IMR-90 (cell line): ENCODE data around the gene ARMS2. TPM values are rescaled to one million over a fixed set of nuclear protein-coding genes. Genes with fewer than 3 reads are reported as not detected.

ENCODE experiments used
- ATAC-seq: fragments of 200-7000 bp; cut with Tn5 transposase; 2 replicates; pipeline ENCODE4 v1.9.1; 2020; ENCODE audit warnings: low read depth, mild to moderate bottlenecking, moderate library complexity
- BruUV-seq: library from RNA; stranded (reverse); fragments of 400-500 nt; replicated peaks from 2 replicates; lab custom pipeline; 2021; lab: Mats Ljungman, UMichigan
- CTCF ChIA-PET: fragments of 300-600 bp; formaldehyde crosslinking; extraction: SDS; loops from one replicate; lab custom pipeline; 2021; ENCODE audit warnings: antibody characterized with exemption; lab: Yijun Ruan, JAX
- POLR2A ChIA-PET: fragments of 300-600 bp; sonication (Branson Sonifier 250); formaldehyde crosslinking; loops from one replicate; lab custom pipeline; 2022; ENCODE audit warnings: antibody characterized with exemption; ENCODE audit not compliant: unreplicated experiment; lab: Charles Lee
- DNase-seq: peaks from one replicate; pipeline ENCODE4 v3.0.0; 2013
- H2AFZ ChIP-seq: replicated peaks from 2 replicates; pipeline ENCODE3; 2013; ENCODE audit warnings: low read length, mild to moderate bottlenecking; ENCODE audit not compliant: poor library complexity
- H2AK5ac ChIP-seq: 2 replicates; pipeline ENCODE4 v1.6.1; 2013; ENCODE audit warnings: low read depth, low read length, inconsistent platforms
- H2AK9ac ChIP-seq: replicated peaks from 2 replicates; pipeline ENCODE3; 2013; ENCODE audit warnings: mild to moderate bottlenecking, low read depth, low read length, moderate library complexity; ENCODE audit not compliant: poor library complexity
- H2BK120ac ChIP-seq: 2 replicates; pipeline ENCODE4 v1.6.1; 2013; ENCODE audit warnings: low read depth, low read length, inconsistent platforms
- H2BK15ac ChIP-seq: 3 replicates; pipeline ENCODE4 v1.6.1; 2013; ENCODE audit warnings: low read depth, low read length, inconsistent platforms
- H2BK20ac ChIP-seq: 2 replicates; pipeline ENCODE4 v1.6.1; 2013; ENCODE audit warnings: low read depth, mild to moderate bottlenecking, inconsistent platforms, low read length, moderate library complexity
- H2BK5ac ChIP-seq: 2 replicates; pipeline ENCODE4 v1.6.1; 2013; ENCODE audit warnings: mild to moderate bottlenecking, low read depth, low read length, inconsistent platforms; ENCODE audit not compliant: poor library complexity, severe bottlenecking
- H3K14ac ChIP-seq: replicated peaks from 2 replicates; pipeline ENCODE4 v1.6.1; 2013; ENCODE audit warnings: low read depth, low read length, inconsistent platforms
- H3K18ac ChIP-seq: 2 replicates; pipeline ENCODE4 v1.6.1; 2013; ENCODE audit warnings: low read depth, low read length, control low read depth
- H3K23ac ChIP-seq: 2 replicates; pipeline ENCODE4 v1.6.1; 2013; ENCODE audit warnings: low read depth, low read length, inconsistent platforms
- H3K27ac ChIP-seq: 2 replicates; pipeline ENCODE4 v1.5.1; 2013; ENCODE audit warnings: mild to moderate bottlenecking, control low read depth, low read length; ENCODE audit not compliant: insufficient read depth
- H3K27me3 ChIP-seq: 2 replicates; pipeline ENCODE4 v1.6.1; 2013; ENCODE audit warnings: low read length; ENCODE audit not compliant: control insufficient read depth, insufficient read depth
- H3K36me3 ChIP-seq: 2 replicates; pipeline ENCODE4 v1.6.1; 2013; ENCODE audit warnings: low read length, mixed read lengths; ENCODE audit not compliant: control insufficient read depth, insufficient read depth
- H3K4ac ChIP-seq: 2 replicates; pipeline ENCODE4 v1.6.1; 2013; ENCODE audit warnings: low read depth, low read length, inconsistent platforms
- H3K4me1 ChIP-seq: 2 replicates; pipeline ENCODE4 v1.6.1; 2013; ENCODE audit warnings: low read length, mixed read lengths; ENCODE audit not compliant: control insufficient read depth, insufficient read depth
- H3K4me2 ChIP-seq: 2 replicates; pipeline ENCODE4 v1.6.1; 2013; ENCODE audit warnings: low read depth, mild to moderate bottlenecking, control low read depth, low read length, moderate library complexity
- H3K4me3 ChIP-seq: 2 replicates; pipeline ENCODE4 v1.5.1; 2013; ENCODE audit warnings: low read depth, mild to moderate bottlenecking, control low read depth, low read length, moderate library complexity; ENCODE audit not compliant: insufficient read depth
- H3K56ac ChIP-seq: 2 replicates; pipeline ENCODE4 v1.6.1; 2013; ENCODE audit warnings: low read length, inconsistent platforms; ENCODE audit not compliant: insufficient read depth; ENCODE audit errors: extremely low read depth
- H3K79me1 ChIP-seq, 2 experiments: 2 replicates each; pipeline ENCODE4 v1.6.1; 2013; ENCODE audit warnings: low read length in 2 of 2, inconsistent platforms in 1 of 2, low read depth in 1 of 2
- H3K9ac ChIP-seq: 2 replicates; pipeline ENCODE4 v1.6.1; 2013; ENCODE audit warnings: low read depth, low read length, control low read depth
- H3K9me1 ChIP-seq: 2 replicates; pipeline ENCODE4 v1.6.1; 2013; ENCODE audit warnings: low read length, inconsistent platforms; ENCODE audit not compliant: insufficient read depth
- H3K9me3 ChIP-seq: 2 replicates; pipeline ENCODE4 v1.6.1; 2013; ENCODE audit warnings: low read length; ENCODE audit not compliant: control insufficient read depth, insufficient read depth
- H4K20me1 ChIP-seq: 2 replicates; pipeline ENCODE4 v1.6.1; 2013; ENCODE audit warnings: low read length, inconsistent platforms; ENCODE audit not compliant: insufficient read depth
- H4K5ac ChIP-seq: 2 replicates; pipeline ENCODE4 v1.6.1; 2013; ENCODE audit warnings: mild to moderate bottlenecking, low read depth, low read length, control low read depth
- H4K8ac ChIP-seq, 2 experiments: 2 replicates each; pipeline ENCODE4 v1.6.1; 2013; ENCODE audit warnings: low read depth in 2 of 2, low read length in 2 of 2, control low read depth in 1 of 2, inconsistent platforms in 1 of 2
- H4K91ac ChIP-seq: 2 replicates; pipeline ENCODE4 v1.6.1; 2013; ENCODE audit warnings: low read depth, low read length, inconsistent platforms; ENCODE audit not compliant: insufficient read depth
- RCOR1 ChIP-seq: IDR thresholded peaks from 2 replicates; pipeline ENCODE4 v1.6.1; 2012; ENCODE audit warnings: mild to moderate bottlenecking, low read length, improper control_type of control experiment; ENCODE audit not compliant: insufficient replicate concordance
- RFX5 ChIP-seq: IDR thresholded peaks from 2 replicates; pipeline ENCODE4 v1.8.0; 2012; ENCODE audit warnings: low read depth, mild to moderate bottlenecking, low read length, moderate library complexity
- WGBS, 2 experiments: methylation state at CpG; one replicate each; pipeline versions ENCODE4 v1.1.5 to v1.1.7; 2013; ENCODE audit warnings: missing lambda C conversion rate in 2 of 2; ENCODE audit not compliant: insufficient read length in 1 of 2; ENCODE audit errors: extremely low coverage in 2 of 2; 5-methylcytosine and 5-hydroxymethylcytosine counted together
- dilution Hi-C: fragments of 300-500 bp; cut with HindIII; formaldehyde crosslinking; loops from one replicate; pipeline ENCODE4 v1.14.3; 2018; ENCODE audit warnings: low sequenced_read_pairs; ENCODE audit not compliant: unreplicated experiment
- in situ Hi-C: fragments of 300-500 bp; cut with MboI; formaldehyde crosslinking; loops from 3 replicates; pipeline ENCODE4 v1.14.3; 2019; ENCODE audit warnings: low sequenced_read_pairs, inconsistent platforms, mixed read lengths
- intact Hi-C: fragments of 100-400 bp; cut with micrococcal nuclease; formaldehyde crosslinking; loops from 2 replicates; pipeline ENCODE4 v1.10.0; 2022
- polyA plus RNA-seq, 3 experiments: library from polyadenylated mRNA; depleted of rRNA; stranded (reverse); fragments of >200 nt; gene quantifications; 2 replicates each; pipeline ENCODE4 v1.2.3, GENCODE V29; 2012; ENCODE audit warnings: low replicate concordance in 1 of 3
- total RNA-seq: library from RNA; depleted of rRNA; stranded (reverse); fragments of >200 nt; gene quantifications from 2 replicates; pipeline ENCODE4 v1.2.3, GENCODE V29; 2012

The ARMS2 gene
- total and polyA plus RNA-seq, 2 of the 4 experiments (the other 2 are of a cell fraction) = not detected

GRCh38 chr10:122492999-122493481 is 38.6 kb downstream of the ARMS2 start:
- no peak overlapping the region for H3K9ac ChIP-seq
- no peak overlapping the region for H2BK5ac ChIP-seq
- DNase-seq = peak; percentile 56
- peak; percentile 21; the same call in 1 of the 2 replicates for ATAC-seq
- intact Hi-C loops (no loop called here), in situ Hi-C loops (no loop called here), dilution Hi-C loops (no loop called here)
- no peak overlapping the region for H2AK9ac ChIP-seq
- H3K4ac ChIP-seq = no peak overlapping the region
- no peak overlapping the region for H4K91ac ChIP-seq
- no peak overlapping the region for H2BK120ac ChIP-seq
- no peaks in the 10 kb centered on the region for H3K79me1 ChIP-seq
- H3K9me1 ChIP-seq = peaks cover 3% of the 10 kb centered on the region
- H3K4me3 ChIP-seq = no peak overlapping the region
- H3K27me3 ChIP-seq = no peaks in the 10 kb centered on the region
- POLR2A ChIA-PET = interaction anchor here (0.5 kb wide), 1 partner anchor 32 kb away, joined by 8 read pairs; no protein-coding TSS in a partner anchor
- H2BK20ac ChIP-seq = no peak overlapping the region
- no peak overlapping the region for H3K14ac ChIP-seq
- no peak overlapping the region for H2AFZ ChIP-seq
- WGBS, 2 experiments = 21% methylated on average over 3 of the region's 9 CpGs; no CpG with 5 or more reads in 1 of the 2 experiments
- H4K20me1 ChIP-seq = no peaks in the 10 kb centered on the region
- peaks cover 17% of the 10 kb centered on the region for H3K4me1 ChIP-seq
- H3K23ac ChIP-seq = no peak overlapping the region
- H2AK5ac ChIP-seq = no peak overlapping the region
- H3K27ac ChIP-seq = no peak overlapping the region
- no peak overlapping the region for H3K18ac ChIP-seq
- no peak overlapping the region for H3K4me2 ChIP-seq
- H3K56ac ChIP-seq = no peak overlapping the region
- no peak overlapping the region for H2BK15ac ChIP-seq
- BruUV-seq = no TSS peak
- no peak overlapping the region for H4K5ac ChIP-seq
- no peaks in the 10 kb centered on the region for H3K9me3 ChIP-seq
- TF ChIP-seq RCOR1 (no peak), RFX5 (no peak)
- peaks cover 8% of the 10 kb centered on the region; the same call in 1 of the 2 replicates for H3K36me3 ChIP-seq
- no peak overlapping the region for H4K8ac ChIP-seq
- CTCF ChIA-PET = no interaction called here
